ENCODE results near the gene ABCA1.
"Not testable (repeated sequence)": the region's sequence is repeated elsewhere in the genome, so short reads cannot be mapped to it uniquely, and the experiment has no call there.

Gene ABCA1

DNA sequence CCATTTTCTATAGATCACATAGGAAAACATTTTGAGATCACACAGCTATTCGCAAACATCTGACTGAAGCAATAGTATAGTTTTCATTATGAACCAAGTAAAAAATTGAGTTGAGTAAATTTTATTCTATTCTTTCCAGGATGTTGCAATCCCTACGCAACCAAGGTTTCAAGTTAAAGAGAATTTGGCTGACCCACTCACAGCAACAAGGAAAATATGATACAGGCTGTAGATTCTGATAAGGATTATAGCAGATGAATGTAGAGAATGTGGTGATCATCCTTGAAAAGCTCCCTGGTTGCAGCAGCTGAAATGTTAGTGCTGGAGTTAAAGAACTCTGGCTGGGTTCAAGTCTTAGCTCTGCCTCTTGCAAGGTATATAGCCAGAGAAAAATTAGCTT lies 4.7 kb downstream of the ABCA1 start:
- ATAC-seq (no peak), DNase-seq (ENCODE audit: low spot score in 2 of 2) (no peak)
- Mint-ChIP-seq H3K9me3 (no peaks in the 10 kb centered on the region), H3K4me3 (no peak overlapping the region), H3K4me1 (peaks cover 7% of the 10 kb centered on the region), H3K36me3 (no peaks in the 10 kb centered on the region), H3K27ac (no peak overlapping the region)

DNA sequence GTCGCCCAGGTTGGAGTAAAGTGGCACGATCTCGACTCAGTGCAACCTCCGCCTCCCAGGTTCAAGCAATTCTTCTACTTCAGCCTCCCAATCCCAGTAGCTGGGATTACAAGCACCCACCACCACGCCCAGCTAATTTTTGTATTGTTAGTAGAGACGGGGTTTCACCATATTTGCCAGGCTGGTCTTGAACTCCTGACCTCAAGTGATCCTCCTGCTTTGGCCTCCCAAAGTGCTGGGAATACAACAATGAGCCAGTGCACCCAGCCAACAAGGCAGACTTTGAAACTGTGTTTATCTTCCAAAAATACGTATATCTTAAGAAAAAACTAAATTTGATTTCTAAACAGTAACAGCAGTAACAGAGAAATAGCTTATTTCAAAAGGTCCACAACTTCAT lies 5.2 kb downstream of the ABCA1 start:
- H3K4me3 Mint-ChIP-seq; H3K4me1 Mint-ChIP-seq; H3K36me3 Mint-ChIP-seq; H3K27ac Mint-ChIP-seq; H3K9me3 Mint-ChIP-seq; ATAC-seq; DNase-seq (ENCODE audit: low spot score in 2 of 2): not testable (repeated sequence)

DNA sequence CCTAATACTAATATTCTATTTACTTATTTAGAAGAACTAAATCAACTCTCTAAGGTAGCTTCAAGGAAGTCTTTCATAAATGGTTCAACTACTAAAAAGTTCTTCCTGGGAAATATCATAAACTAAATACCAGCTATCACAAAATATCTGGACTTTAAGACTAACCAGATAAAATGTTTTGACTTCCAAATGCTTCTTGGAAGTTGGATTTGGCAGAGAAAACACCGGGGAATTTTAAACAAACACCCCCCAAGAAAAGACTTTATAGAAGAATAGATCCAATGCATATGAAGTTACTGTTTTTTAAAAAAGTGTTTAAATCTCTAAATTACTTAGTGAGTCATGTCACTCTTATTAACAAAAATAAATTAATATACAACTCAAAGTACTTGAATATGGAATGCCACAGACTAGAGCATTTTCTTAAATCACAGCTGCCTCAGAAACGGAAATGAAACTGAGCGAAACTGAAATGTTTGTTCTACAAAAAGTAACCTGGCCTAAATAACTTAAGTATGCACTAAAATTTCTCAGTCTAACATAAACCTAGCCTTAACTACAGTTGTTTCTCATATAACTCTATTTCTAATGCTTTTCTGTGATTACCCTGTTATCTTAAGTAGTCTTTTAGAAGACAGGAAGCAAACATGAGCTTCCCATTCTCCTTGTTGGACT lies 6.8 kb downstream of the ABCA1 start:
- Mint-ChIP-seq H3K36me3 (no peaks in the 10 kb centered on the region), H3K4me3 (no peak overlapping the region), H3K9me3 (no peaks in the 10 kb centered on the region), H3K4me1 (no peaks in the 10 kb centered on the region), H3K27ac (no peak overlapping the region)
- DNase-seq (ENCODE audit: low spot score in 2 of 2) (no peak), ATAC-seq (no peak)

DNA sequence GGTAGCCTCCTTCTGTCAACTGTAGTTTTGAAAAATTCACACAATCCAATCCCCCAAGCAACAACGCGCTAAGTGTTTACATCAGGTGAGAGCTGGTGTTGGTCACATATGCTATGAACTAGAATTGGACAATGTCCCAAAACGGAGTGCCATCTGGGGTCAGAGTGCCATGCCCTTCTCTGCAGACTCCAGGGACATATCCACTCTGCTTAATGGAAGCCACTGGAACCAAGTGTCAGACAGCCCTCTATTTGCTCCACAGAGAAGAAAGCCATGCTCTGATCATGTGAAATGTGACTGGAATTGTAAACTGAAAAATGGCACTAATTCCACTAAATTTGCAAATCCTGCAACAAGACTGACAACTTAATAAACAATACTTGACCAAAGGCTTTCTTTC lies 12.2 kb downstream of the ABCA1 start:
- H3K4me1 Mint-ChIP-seq: no peaks in the 10 kb centered on the region
- ATAC-seq (no peak), DNase-seq (ENCODE audit: low spot score in 2 of 2) (no peak)
- no peaks in the 10 kb centered on the region for H3K9me3 Mint-ChIP-seq
- H3K27ac Mint-ChIP-seq: no peak overlapping the region
- H3K4me3 Mint-ChIP-seq: no peak overlapping the region
- no peaks in the 10 kb centered on the region for H3K36me3 Mint-ChIP-seq

DNA sequence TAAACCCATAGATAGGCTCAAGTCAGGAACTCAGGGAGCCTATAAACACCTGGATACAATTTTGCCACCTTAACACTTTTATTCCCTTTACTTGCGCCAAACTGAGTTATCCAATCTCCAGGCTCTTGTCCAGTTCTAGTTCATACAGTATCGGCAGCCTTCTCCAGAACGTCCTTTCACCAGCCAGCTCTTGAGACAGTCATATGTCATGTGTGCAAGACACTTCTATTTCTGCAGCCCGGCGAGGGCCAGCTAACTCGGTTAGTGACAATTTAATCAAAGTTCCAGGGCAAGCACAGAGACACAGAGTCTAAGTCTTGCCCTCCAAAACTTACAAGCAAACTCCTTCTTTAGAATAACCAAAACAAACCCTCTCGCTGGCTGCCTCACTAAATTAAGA lies 12.9 kb downstream of the ABCA1 start:
- Mint-ChIP-seq H3K9me3 (no peaks in the 10 kb centered on the region), H3K4me1 (peaks cover 1% of the 10 kb centered on the region), H3K36me3 (no peaks in the 10 kb centered on the region), H3K4me3 (no peak overlapping the region), H3K27ac (no peak overlapping the region)
- ATAC-seq (no peak), DNase-seq (ENCODE audit: low spot score in 2 of 2) (no peak)

DNA sequence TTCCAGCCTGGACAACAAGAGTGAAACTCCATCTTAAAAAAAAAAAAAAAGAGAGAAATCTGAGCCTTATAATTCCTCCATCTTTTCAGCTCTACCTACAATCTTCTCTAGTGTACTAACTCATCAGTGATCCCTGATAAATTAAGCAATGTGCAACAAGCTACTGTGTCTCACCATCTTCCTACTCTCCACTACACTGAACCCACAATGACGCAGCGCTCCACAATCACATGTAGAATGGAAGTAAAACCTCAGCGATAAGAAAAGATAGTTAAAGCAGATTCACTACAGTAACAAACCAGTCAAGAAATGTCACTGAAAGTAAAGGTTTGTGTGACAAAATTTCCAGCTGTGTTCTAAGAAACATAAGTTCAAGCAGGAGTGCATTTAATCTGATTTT lies 13.5 kb downstream of the ABCA1 start:
- H3K27ac Mint-ChIP-seq: no peak overlapping the region

DNA sequence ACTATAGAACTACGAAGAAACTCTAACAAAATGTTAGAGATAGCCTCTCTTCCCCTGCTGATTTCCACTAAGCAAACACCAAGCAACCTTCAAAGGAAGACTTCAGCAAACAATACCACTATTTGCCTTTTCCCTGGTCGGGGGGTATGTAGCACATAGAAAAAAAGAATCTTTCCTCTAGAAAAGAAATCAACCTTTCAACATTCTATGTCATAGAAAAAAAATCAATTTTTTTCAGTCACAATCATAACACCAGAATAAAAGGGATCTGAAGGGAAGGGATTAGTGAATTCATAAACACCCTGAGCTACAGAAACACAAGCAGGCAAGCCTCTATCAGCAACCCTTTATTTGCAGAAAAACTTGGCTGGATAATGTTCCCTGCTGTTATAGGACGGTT lies 15.3 kb downstream of the ABCA1 start:
- peaks cover 17% of the 10 kb centered on the region for H3K4me1 Mint-ChIP-seq
- no peak overlapping the region for H3K4me3 Mint-ChIP-seq
- ATAC-seq: no peak
- no peak overlapping the region for H3K27ac Mint-ChIP-seq
- H3K9me3 Mint-ChIP-seq: no peaks in the 10 kb centered on the region
- H3K36me3 Mint-ChIP-seq: no peaks in the 10 kb centered on the region
- DNase-seq (ENCODE audit: low spot score in 2 of 2): no peak

More for the DNA sequence above, 13.5 kb downstream of the ABCA1 start:
- Mint-ChIP-seq H3K36me3 (no peaks in the 10 kb centered on the region), H3K4me3 (no peak overlapping the region), H3K9me3 (no peaks in the 10 kb centered on the region), H3K4me1 (peaks cover 7% of the 10 kb centered on the region)
- DNase-seq (ENCODE audit: low spot score in 2 of 2) (no peak), ATAC-seq (no peak)

DNA sequence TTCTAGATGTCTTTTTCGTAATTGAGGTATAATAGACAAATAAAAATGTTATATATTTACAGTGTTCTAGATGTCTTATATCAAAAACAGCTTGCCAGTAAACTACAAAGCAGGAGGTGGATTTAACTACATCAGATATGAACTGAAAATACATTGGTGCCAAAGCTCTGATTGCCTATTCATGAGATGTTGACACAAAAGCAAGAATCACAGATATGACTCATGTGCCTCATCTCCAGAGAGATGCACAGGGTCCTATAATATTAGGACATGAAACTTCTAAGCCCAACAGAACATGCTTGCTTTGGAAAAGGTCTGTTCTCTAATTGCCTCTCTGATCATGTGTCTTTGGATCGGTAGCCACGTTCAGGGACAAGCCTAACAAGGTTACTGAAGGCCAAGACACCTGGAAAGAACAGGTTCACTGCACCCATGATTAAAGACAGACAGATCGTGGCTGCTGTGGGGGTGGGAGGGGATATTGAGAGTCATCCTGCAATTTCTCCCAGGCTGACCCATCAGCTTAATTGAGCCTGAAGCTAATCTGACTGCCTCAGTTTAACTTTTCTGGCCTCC lies 16.8 kb downstream of the ABCA1 start:
- ATAC-seq (peak; percentile 51), DNase-seq (ENCODE audit: low spot score in 2 of 2) (no peak)
- peaks cover 17% of the 10 kb centered on the region for H3K4me1 Mint-ChIP-seq
- no peak overlapping the region for H3K4me3 Mint-ChIP-seq
- H3K27ac Mint-ChIP-seq: no peak overlapping the region
- H3K36me3 Mint-ChIP-seq: no peaks in the 10 kb centered on the region
- H3K9me3 Mint-ChIP-seq: no peaks in the 10 kb centered on the region

DNA sequence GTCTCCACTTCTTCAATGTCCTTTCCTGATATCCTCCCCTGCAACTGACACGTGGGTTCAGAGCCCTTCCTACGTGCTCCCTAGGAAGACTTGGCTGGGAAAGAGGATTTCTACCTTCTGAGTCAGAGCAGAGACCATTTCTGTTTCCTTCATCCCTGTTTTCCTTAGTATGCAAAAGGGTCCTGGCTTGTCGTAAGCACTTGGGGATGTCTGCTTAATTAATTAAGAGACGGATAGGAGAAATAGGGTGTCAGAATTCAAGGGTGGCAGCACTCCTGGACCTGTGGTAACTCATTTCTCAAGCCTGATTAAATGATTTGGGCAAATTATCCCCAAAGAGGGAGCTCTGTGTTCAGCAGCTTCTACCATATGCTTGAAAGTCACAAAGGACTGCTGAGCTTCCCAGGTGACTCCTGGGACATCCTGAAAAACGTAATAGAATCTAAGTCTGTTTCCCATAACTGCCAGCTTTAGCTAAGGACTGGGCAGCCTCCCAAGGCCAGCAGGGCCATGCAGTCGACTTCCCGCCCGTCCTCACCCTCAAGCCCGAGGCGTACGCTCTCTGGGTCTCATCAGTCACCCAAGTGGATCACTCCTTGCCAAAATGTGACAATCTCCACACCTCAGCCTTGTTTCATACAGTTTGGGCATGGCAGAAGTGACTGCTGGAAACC lies 20.5 kb downstream of the ABCA1 start:
- Mint-ChIP-seq H3K36me3 (no peaks in the 10 kb centered on the region), H3K4me1 (peaks cover 17% of the 10 kb centered on the region), H3K27ac (no peak overlapping the region), H3K4me3 (no peak overlapping the region), H3K9me3 (no peaks in the 10 kb centered on the region)
- no peak for ATAC-seq
- DNase-seq (ENCODE audit: low spot score in 2 of 2): no peak

DNA sequence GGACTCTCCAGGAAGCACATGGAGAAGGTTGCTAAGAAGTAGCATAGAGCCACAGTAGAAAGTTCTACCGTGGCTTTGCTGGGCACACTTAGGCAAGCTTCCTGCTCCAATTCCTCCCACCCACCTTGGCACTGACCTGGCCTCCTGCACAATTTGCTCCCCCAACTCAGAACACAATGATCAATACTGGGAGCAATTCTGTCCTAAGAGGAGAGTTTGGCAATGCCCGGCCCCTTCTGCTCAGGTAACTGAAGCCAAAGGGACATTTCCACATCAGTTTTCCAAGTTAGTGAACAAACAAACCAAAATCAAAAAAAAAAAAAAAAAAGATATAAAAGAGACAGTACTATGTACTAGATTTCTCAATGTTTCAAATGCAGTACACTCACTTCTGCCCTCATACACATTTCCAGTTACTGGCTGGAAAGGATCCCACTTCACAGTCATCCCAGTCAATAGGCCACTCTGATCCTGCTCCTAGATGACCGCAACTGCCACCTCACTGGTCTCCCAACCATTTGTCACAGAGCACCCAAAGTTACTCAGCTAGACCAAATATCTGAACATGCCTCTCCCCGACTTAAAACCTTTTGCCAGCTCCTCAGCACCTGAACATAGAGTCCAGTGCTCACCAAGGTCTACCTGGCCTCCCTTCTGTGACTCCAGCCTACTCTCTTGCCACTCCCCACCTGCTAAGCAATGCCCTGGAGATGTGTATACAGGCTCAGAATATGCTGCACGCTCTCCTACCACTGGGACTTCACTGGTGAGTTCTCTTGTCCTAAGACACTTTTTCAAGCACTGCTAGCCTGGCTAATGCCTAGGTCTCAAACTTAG lies 21.3 kb downstream of the ABCA1 start:
- Mint-ChIP-seq H3K4me1 (peaks cover 17% of the 10 kb centered on the region), H3K9me3 (no peaks in the 10 kb centered on the region), H3K27ac (no peak overlapping the region), H3K36me3 (no peaks in the 10 kb centered on the region), H3K4me3 (no peak overlapping the region)
- ATAC-seq (no peak), DNase-seq (ENCODE audit: low spot score in 2 of 2) (no peak)

DNA sequence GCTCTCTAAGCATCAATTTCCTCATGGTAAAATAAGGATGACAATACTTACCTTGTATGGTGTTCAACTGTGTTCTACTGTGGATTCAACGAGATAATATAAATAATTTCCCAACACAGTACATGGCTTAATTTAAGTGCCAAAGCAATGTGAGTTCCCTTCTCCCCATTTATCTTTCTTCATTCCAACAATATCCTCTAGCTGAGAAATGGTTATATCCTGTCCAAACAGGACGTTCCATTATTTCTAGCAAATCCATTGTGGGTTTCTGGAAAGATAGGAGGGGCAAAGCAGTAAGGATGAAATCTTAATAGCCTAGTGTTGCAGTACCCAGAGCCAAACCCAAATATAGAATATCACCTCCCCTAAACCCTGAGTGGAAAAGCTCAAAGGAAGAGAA lies 22.0 kb downstream of the ABCA1 start:
- no peak for ATAC-seq
- Mint-ChIP-seq H3K4me1 (peaks cover 21% of the 10 kb centered on the region), H3K9me3 (no peaks in the 10 kb centered on the region), H3K4me3 (no peak overlapping the region), H3K36me3 (no peaks in the 10 kb centered on the region), H3K27ac (no peak overlapping the region)
- no peak for DNase-seq (ENCODE audit: low spot score in 2 of 2)

DNA sequence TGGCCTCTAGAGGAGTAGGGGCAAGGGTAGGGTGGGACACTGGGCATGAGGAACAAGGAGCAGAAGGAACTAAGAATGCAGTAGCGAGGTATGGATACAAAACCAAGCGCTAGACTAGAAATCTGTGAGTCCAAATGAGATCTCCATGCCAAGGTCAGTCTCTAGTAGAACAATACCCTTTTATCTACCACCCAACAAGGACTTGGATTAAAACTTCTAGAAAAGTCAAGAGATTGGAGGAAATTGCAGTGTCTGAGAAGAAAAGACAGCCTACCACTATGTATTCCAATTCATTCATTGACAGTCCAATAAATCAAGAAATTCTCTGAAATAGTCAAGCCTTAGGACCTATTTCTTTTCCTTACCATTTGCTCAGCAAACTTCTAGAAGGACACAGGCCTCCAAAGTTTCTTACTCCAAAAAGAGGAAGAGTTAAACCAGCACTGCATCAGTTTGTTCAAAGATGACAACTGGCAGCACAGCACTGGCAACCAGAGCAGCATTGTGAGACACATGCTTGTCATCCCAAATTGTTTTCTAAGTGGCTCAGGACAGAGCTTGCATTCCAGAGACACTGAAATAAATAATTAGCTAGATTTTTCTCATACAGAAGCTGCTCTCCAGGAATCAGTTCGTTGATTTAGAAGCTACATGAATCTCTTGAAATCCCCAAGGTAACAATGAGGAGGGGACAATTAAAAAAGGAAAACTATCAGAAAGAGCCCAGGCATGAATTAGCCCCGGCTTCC lies 22.6 kb downstream of the ABCA1 start:
- no peaks in the 10 kb centered on the region for H3K36me3 Mint-ChIP-seq
- DNase-seq (ENCODE audit: low spot score in 2 of 2) (no peak), ATAC-seq (no peak)
- no peaks in the 10 kb centered on the region for H3K9me3 Mint-ChIP-seq
- peaks cover 27% of the 10 kb centered on the region for H3K4me1 Mint-ChIP-seq
- no peak overlapping the region for H3K27ac Mint-ChIP-seq
- no peak overlapping the region for H3K4me3 Mint-ChIP-seq

DNA sequence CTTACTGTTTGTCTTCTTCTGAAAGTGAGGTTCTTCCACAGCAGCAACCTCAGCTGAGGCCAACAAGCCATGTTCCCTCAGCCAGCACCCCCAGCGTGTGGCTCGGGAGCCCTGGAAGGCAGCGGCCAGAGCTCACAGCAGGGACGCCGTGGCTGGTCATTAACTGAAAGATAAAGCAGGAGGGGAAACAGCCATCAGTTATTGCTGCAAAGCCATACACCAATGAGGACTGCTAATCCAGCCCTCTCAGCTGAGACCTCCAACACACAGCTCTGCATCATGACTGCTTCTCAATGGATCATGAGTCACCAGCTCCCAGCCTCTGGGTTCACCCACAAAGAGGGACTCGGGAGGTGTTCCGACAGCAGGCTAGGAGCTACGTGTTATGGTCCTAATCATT lies 24.3 kb downstream of the ABCA1 start:
- H3K36me3 Mint-ChIP-seq: no peaks in the 10 kb centered on the region
- ATAC-seq (no peak), DNase-seq (ENCODE audit: low spot score in 2 of 2) (no peak)
- peaks cover 12% of the 10 kb centered on the region for H3K4me1 Mint-ChIP-seq
- H3K27ac Mint-ChIP-seq: no peak overlapping the region
- no peak overlapping the region for H3K4me3 Mint-ChIP-seq
- no peaks in the 10 kb centered on the region for H3K9me3 Mint-ChIP-seq

DNA sequence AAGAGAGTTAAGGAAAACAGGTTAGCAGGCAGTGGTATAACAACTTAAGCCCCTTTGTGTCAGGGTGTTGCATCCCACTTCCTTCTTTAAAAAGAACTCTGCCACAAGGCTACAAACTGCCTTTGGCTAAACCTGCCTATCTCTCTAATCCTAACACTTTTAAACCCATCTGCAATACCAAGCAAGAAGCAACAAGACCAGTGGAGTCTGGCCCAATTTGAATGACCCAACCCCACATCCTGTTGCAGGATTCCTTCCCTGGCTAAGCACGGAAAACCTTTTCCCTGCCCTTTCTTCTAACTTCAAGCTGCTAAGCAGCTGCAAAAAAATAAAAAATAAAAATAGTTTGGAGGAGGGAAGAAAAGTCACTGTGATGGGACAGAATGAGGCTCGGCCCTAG lies 27.1 kb downstream of the ABCA1 start:
- no peaks in the 10 kb centered on the region for H3K36me3 Mint-ChIP-seq
- DNase-seq (ENCODE audit: low spot score in 2 of 2): no peak
- no peaks in the 10 kb centered on the region for H3K9me3 Mint-ChIP-seq
- peaks cover 11% of the 10 kb centered on the region for H3K4me1 Mint-ChIP-seq
- no peak for ATAC-seq
- H3K4me3 Mint-ChIP-seq: no peak overlapping the region
- no peak overlapping the region for H3K27ac Mint-ChIP-seq

DNA sequence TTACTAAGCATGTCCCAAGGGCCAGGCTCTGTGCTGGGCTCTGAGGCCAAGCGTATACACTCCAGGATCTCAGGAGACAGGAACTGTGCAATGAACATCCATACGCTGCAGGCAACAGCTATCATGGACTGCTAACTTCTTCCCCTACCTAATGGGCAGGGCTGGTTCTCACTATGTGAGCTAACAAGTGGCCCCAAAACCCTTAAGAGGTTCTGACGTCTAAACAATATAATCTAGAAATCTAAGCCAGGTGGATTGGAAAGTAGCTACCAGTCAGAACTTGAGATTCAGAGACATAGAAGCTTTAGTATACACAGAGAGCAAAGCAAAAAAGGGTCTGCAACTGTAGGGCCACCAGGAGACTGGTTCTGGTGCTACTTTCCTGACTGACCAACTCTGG lies 27.6 kb downstream of the ABCA1 start:
- Mint-ChIP-seq H3K27ac (no peak overlapping the region), H3K4me1 (peaks cover 11% of the 10 kb centered on the region), H3K36me3 (no peaks in the 10 kb centered on the region), H3K9me3 (no peaks in the 10 kb centered on the region), H3K4me3 (no peak overlapping the region)
- DNase-seq (ENCODE audit: low spot score in 2 of 2) (no peak), ATAC-seq (no peak)

Data from stimulated activated effector memory CD8-positive, alpha-beta T cell treated with anti-CD3 and anti-CD28 coated beads, Interleukin-12 subunit alpha, Interleukin-12 subunit beta, amount 100 ng/mL, for 72 hours (primary cell).